GM21367 (cell line): Measurements from ENCODE around the gene MAML3.

ENCODE experiments used
- ATAC-seq: cut with Tn5 transposase; IDR thresholded peaks from one replicate; pipeline ENCODE4 v1.9.1; 2021; ENCODE audit not compliant: unreplicated experiment

MAML3 gene

DNA sequence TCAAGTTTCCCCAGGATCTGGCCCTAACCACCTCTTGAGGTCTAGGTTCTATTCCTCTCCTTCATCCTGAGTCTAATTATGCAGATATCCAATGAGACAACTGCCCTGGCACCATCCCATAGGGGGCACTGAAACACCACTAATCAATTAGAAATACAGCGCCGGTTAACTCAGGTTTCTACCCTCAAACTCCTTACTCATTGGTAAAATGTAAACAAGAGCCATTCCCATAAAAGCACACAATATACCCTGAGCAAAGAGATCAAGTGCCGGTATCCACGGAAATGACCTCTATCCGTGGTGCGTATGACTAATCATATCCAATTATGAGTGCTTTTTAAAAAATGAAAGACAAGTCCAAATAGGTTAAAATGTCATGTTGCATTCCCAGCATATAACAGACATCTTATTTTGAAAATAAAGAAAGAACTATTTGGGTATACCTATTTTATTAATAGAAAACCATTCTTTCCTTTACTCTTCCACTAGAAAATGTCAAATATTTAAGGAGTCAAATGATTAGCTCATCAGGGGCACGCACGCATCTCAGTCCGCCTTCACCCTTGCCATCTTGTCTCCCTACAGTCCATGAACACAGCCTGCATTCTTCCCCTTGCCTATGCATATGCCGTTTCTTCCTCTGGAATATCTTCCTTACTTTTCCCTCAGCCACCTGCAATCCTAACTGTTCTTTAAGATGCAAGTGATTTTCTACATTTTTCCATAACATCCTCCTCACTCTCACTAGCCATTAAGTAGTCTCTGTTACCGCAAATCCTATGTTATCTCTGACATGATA is 141.1 kb downstream of the MAML3 start:
- no peak for ATAC-seq

DNA sequence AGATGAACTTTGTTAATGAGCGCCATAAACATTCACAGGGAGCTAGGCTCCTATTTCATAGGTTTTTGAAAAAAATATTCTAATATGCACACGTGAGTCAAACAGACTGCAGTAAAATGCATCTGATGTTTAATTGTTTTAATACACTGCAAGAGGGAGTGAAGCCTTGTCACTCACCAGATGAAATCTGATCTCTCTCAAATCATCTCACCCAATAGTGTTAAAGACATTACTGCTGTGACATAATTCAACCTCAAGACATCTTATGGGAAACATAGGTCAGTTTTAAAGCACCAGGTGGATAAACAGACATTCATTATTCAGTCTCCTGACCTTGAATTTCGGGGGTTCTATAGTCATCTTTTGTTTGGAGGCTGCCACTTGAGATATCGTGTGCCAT is 148.3 kb downstream of the MAML3 start:
- no peak for ATAC-seq

DNA sequence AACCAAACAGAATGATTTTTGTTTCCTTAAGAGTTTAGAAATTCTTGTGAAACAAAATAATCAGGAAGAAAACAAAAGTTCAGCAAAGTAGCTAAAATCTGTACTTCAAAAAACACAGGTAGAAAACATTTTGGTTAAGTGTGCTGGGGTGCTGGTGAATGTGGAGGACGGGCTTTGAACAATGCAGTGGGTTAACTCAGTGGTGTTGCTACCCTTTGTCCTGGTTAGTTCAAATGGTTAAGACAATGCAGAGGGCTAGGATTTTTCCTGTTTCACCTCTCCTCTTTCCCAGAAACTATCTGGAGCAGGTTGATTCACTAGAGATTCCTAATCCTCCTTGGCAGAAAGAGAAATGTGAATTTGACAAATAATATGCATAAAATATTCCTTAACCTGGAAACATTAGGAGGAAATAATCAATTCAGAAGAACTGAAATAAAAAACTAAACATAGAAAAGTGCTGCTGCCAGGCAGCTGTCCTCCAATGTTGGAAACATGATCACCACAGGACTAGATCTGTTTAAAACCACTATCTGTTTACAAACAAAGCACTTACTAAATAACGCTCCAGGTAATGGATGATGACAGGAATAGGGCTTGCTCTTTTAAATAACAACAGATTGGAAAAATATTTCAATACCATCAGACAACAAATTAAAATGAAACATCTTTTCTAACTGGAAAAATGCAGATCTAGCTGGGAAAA is 148.9 kb downstream of the MAML3 start:
- no peak for ATAC-seq

DNA sequence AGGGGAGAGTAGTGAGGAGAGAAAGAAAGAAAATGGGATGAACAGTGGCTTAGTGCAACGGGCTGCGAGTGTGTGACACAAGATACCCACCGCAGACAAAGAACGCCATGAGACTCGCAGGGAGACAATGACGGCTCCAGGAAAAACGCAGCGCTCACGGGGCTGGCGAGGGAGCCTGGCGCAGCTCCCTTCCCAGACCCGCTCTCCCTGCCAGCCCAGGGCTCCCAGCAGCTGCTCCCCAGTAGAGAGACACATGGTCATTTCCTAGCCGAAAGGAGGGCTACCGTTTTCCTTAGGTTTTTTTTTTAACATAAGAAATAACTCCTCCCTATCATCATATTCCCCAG is 149.5 kb downstream of the MAML3 start:
- ATAC-seq: no peak

DNA sequence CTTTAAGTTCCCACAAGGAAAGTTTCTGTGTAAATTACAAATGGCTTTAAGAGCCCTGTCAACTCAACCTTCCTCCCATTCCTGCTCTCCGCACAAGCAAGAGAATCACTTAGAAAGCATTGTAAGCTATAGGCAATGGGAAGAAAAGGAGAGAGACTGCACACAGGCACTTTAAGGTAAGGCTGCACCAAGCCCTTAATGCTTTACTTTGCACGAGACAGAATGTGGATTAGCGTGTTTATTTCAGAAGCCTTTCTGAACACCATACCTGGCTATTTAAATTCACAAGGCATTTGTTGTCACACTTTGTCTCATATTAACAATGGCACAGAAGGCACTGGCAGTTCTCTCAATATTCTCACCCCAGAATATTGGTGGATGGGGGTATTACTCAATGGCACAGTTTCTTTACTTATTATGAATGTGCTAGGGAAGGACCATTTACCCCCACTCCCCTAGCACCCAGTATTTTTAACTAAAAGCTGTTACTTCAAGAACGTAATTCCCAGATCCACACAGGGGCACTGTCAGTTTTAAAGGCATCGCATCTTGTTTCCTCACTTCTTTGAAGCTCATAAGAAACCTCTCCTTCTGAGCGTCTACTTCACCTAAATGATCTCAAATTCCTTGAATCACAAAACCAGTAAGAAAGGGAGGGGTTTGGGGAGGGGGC is 150.0 kb downstream of the MAML3 start:
- ATAC-seq: no peak

DNA sequence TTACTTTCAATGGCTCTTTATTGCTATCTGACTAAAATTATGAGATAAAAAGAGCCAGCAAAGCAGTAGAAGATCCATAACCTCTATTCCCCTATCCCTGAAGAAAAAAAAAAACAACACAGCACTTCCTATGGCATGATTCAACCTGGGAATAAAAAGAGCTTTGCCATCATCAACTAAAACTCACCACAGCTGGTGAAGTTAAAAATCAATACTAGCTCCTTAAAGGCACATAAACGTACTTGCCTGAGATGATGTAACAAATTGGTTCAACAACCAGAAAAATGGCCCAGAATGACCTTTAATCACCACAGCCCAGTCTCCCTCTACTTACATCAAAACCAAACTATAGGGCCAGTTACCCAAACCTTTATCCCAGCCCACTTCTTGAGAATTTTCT is 153.8 kb downstream of the MAML3 start:
- no peak for ATAC-seq

DNA sequence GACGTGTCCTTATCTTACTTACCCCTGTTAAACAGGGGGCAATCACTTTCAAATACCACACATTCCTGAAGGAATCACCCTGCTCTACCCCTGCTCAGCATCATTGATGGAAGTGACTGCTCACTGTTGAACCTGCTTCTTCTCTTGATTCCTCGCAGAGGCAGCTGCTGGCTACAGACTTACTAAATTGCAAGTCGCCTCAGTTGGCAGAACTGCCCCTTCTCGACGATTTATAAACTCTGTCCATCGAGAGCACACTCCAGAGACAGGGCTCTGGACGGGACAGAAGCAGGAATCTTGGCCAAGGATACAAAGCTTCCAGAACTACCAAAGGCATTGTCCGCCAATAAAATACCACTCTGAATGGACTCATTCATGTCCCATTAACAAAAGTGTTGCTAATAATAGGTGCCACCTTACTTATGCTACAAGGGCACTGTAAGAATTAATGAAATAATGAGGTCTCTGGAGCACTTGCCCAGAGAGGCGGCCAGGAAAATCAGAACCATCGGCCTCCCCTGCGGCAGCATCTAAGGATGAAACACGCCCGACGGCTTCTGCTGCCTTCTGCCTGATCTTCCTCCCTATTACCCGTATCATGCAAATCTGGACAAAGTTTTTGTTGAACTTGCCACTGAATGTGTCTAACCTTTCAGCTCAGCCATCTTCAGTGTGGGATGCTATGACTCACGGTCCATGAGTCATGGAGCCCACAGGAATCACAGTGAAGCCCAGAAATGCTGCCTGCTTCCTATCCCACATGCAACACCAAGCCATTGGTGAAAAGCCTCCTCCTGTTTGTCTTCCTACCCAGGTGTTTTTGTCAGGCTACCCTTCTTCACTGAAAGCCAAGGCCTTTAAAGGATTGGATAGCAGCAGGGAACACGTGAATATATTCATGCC is 164.9 kb downstream of the MAML3 start:
- ATAC-seq: no peak

DNA sequence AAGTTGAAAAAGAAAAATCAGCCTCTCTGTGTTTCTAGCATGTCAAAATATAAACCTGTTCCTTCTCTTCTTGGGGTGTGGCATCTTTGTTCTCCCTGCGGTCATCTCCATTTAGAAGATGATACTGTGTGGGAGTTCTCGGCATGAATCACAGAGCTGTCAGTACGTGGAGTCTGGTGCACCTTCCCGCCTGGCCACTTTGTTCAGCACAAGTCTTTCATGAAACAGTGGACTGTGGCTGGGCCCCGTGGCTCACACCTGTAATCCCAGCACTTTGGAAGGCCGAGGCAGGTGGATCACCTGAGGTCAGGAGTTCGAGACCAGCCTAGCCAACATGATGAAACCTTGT is 166.5 kb downstream of the MAML3 start:
- no peak for ATAC-seq

DNA sequence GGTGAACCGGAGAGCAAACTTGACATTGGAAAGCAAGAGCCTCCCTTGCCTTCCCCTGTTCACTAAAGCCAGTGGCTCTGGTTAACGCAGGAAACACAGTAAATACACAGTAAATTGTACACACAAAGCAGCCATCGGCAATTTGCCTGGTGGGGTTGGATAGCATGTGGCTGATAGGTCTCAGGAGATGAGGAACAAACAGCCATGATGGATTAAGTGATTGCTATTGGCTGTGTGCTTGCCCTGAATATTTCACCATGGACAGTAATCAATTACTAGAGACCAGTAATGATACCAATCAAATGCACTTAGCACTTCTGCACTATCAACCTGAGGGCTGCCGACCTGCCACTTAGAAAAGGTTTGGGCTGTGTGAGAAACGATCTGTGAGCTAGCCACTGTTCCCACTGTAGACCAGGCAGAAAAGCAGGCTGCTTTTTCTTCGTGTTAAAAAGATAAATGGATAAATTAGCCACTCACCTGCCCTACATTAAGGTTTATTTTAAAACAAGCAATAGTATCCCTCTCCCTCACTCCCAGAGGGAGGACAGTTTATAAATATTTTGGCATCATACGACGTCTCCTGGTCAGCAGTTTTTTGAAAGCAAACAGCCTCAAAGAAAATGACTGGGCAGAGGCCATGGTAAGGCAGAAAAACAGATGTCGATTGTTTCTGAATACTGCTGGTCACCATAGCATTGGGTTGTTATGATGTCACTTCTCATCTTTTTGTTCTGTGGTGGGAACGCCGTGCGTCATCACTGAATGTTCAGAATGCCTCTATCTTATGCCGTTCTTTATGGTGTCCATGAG is 167.1 kb downstream of the MAML3 start:
- no peak for ATAC-seq

DNA sequence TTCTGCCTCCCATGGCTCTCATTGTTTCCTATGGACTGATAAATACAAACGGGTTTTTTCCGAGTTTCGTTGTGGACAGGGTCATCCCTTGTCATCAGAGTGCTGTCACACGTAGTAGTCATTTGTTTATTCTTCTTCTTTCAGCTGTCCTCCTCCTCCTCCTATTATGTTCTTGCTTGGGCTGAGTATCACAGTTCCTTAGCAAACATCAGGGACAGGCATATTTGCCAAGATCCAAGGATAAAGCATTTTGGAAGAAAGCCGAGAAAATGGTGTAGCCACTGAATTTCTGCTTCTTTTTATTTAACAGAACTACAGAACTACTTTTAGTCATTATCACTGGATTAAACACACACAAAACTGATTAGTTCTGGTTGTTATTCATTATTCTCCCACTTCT is 167.9 kb downstream of the MAML3 start:
- ATAC-seq: no peak

DNA sequence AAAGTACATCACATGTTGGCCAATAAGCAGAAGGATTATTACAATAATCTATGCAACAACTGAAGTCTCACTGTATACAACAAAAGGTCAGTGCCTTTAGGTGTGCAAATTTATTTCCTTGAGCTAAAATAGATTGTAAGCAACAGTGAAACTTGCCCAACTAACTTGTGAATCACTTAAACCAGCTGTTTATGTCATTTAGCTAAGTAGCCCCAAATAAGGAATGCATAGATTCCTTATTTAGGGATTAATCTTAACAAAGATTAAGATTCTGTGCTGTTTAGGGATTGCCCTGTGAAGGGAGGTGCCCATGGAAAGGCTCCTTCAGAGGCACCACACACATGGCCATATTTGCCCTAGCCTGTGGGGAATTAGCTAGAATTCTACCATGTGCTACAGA is 168.6 kb downstream of the MAML3 start:
- ATAC-seq: no peak

DNA sequence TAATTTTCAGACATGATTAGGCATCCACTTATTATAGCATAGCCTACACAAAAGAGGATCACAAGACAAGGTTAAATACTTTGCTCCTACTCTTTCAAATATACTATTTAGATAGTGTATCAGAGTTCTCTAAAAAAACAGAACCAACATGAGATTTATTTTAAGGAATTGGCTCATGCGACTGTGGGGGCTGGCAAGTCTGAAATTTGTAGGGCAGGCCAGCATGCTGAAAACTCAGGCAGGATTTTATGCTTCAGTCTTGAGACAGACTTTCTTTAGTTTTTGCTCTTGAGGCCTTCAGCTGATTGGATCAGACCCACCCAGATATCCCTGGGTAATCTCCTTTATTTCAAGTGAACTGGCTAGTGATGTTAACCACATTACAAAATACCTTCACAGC is 169.5 kb downstream of the MAML3 start:
- ATAC-seq: no peak

DNA sequence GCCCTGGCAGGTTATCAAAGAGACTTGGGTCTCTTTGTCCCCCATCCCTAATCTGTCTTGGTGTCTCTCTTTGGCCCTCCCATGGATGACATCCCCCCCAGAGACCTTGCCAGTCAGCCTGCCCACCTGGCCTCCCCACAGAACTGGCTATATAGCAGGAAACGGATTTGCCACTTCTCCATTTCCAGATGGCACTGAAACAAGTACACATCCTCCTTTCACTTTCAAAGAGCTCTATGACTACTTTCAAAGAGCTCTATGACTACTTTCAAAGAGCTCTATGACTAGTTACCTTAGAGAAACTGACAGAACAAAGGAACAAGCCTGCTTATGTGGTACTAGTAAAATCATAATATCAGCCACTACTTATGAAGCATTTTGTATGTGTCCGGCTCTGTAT is 175.3 kb downstream of the MAML3 start:
- peak; percentile 91 for ATAC-seq

DNA sequence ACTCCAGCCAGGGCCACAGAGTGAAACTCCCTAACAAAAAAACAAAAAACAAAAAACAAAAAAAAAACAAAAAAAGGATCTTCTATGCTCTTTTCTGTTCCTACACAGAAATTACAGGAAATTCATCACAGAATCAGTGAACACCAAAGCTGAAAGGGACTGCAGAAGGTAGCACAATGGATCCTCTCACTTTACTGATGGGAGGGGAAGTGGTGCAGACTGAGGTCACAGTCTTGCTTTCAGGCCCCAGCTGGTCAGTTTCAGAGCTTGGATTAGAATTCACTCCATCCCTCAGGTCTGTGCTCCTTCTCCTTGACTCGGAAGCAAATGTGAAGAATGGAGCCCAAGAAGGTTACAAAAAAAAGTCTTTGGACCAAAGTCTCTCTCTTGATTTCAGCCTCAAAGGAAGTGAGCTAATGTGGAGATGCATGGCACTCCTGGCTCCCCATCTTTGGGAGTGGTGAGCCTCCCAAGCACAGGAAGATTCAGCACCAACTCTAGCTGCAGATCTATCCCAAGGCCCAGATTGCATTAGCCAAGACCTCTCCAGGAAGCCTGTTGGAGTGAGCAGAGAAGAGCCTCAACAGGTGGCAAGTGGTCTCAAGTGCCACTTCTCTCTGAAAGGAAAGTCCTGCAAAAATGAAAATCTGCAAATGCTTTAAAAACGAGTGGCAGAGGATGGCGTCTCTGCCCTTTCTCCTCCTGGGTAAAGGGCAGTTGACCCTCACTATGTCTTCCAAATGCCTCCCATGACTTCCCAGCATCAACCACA is 176.0 kb downstream of the MAML3 start:
- peak; percentile 46 for ATAC-seq

DNA sequence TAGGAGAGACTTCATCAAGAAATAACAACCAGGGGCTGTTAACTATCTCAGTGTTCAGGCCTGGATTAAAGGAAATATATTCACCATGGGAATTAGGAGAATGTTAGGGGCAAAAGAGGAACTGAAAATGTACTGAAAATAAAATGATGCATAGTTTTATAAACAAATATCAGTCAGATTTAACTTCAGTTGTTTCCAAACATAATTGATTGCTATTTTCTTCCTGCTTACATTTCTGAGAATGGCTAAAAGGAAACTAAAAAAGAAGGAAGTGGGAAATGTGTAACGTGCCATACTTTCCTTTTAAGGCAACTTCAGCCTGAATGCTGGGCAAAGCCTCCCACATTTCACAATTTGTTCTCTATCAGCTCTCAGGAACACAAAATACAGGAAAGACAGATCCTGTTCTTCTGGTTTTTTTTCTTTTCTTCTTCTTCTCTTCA is 178.1 kb downstream of the MAML3 start:
- ATAC-seq: no peak

DNA sequence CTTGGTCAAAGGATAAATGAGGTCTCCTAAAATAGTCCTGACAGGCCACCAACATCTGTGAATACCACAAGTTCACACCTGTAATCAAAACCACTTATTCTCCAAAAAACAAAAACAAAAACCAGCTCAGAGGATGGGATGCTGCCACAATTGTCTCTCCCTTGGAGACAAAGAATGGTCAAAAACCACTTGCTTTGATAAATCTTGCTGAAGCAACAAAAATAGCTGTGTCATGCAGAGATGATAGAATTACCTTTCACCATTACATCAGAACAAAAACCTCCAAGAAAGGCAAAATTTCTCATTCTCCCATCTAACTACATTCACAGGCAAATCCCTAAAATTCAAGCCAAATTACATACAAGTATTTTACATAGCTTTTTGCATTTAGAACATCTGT is 180.4 kb downstream of the MAML3 start:
- ATAC-seq: no peak

DNA sequence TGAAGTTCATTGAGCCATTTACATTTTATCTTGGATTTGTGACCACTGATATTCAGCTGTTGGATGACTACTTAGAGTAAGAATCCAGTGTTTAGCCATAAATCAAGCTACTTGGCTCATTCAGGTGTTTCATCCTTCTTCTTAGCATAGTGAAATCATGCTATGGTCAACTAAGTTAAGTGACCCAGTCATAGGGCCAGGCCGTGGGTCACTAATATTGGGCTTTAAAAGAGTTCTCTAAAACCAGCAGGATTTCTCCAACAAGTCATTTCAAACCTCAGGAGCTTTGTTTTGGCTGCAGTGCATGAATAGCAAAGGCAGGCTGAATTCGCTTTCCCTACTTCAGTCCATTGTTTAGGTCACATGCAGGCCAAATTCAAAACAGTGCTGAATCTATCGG is 181.0 kb downstream of the MAML3 start:
- ATAC-seq: no peak

DNA sequence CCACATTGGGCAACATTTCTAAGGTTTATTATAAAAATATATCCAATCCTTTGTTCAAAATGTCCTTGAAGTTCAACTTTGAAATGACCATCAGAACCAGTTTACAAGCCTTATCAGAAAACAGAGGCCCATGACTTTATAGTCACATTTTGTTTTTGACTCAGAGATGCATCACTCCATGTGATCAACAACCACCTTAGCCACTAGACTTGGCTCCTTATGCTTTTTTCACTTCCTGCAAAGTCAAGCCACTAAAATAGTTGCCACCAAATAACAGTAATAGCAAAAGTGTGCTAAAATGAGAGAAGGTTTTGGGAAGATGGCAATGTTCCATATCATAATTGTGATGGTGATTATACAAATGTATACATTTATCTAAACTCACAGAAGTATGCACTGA is 181.7 kb downstream of the MAML3 start:
- no peak for ATAC-seq

DNA sequence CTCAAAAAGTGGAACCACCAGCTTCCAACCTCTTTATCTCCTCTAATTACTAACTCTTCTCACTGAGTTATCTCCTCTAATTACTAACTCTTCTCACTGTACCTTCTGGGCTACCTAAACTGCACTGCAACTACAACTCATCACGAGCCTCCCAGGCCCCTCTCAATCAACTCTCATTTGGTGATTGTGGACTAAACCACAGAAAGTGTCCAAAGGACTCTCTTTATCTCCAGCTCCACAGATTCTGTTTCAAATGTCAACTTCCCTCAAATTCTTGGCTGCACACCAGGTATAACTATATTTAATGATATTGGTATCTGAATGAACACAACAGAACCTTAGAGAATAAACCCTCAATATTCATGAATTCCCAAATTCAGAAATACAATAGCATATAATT is 182.9 kb downstream of the MAML3 start:
- no peak for ATAC-seq
